NB4 (cell line): Measurements from ENCODE around the gene CREB1.

Experiments used
- DNase-seq: peaks from one replicate; pipeline ENCODE4 v3.0.0; 2010; ENCODE audit warnings: low read depth
- H3K4me3 ChIP-seq: one replicate; pipeline ENCODE4 v1.5.1; 2011; ENCODE audit warnings: mild to moderate bottlenecking, low read depth, low read length, moderate library complexity
- MAX ChIP-seq: IDR thresholded peaks from 2 replicates; pipeline ENCODE4 v1.6.1; 2011; ENCODE audit warnings: low read depth, low read length
- MYC ChIP-seq: IDR thresholded peaks from 2 replicates; pipeline ENCODE4 v1.6.1; 2011; ENCODE audit warnings: low read depth, low read length
- POLR2A ChIP-seq: IDR thresholded peaks from 2 replicates; pipeline ENCODE4 v1.6.1; 2011; ENCODE audit warnings: mild to moderate bottlenecking; ENCODE audit not compliant: insufficient read length; ENCODE audit errors: extremely low read depth
- TF ChIP-seq, protein P1 (sequence below): IDR thresholded peaks from one replicate; pipeline ENCODE4 v1.5.1; 2012; ENCODE audit warnings: low read depth, low read length

The CREB1 gene

DNA sequence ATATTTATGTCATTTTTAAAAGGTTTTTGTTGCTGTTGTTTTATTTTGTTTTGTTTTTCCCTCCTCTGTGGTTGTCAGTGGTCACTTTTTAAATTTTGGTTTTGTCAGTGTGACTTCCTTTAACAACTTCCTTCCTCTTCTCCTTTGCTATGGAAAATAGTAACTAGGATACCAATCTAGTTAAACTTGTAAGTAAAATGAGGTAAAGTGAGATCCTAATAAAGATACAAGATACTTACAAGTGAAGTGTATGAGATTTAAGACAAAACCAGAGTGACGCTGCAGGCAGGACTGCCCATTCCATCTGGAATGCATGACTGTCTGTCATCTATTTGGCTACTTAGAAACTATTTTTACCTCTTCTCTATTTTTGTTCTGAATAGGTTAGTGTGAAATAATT lies 30.6 kb upstream of the CREB1 start:
- no peak overlapping the region for H3K4me3 ChIP-seq
- TF ChIP-seq MAX = no peak
- TF ChIP-seq POLR2A = no peak
- TF ChIP-seq, protein P1, sequence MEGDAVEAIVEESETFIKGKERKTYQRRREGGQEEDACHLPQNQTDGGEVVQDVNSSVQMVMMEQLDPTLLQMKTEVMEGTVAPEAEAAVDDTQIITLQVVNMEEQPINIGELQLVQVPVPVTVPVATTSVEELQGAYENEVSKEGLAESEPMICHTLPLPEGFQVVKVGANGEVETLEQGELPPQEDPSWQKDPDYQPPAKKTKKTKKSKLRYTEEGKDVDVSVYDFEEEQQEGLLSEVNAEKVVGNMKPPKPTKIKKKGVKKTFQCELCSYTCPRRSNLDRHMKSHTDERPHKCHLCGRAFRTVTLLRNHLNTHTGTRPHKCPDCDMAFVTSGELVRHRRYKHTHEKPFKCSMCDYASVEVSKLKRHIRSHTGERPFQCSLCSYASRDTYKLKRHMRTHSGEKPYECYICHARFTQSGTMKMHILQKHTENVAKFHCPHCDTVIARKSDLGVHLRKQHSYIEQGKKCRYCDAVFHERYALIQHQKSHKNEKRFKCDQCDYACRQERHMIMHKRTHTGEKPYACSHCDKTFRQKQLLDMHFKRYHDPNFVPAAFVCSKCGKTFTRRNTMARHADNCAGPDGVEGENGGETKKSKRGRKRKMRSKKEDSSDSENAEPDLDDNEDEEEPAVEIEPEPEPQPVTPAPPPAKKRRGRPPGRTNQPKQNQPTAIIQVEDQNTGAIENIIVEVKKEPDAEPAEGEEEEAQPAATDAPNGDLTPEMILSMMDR = no peak
- no peak for TF ChIP-seq MYC
- DNase-seq = peak; percentile 36

GRCh38 chr2:207501802-207502576 lies 27.8 kb upstream of the CREB1 start:
- TF ChIP-seq, protein P1 = no peak
- no peak for TF ChIP-seq POLR2A
- no peak for TF ChIP-seq MYC
- TF ChIP-seq MAX = no peak
- no peak overlapping the region for H3K4me3 ChIP-seq
- peak; percentile 30 for DNase-seq

DNA sequence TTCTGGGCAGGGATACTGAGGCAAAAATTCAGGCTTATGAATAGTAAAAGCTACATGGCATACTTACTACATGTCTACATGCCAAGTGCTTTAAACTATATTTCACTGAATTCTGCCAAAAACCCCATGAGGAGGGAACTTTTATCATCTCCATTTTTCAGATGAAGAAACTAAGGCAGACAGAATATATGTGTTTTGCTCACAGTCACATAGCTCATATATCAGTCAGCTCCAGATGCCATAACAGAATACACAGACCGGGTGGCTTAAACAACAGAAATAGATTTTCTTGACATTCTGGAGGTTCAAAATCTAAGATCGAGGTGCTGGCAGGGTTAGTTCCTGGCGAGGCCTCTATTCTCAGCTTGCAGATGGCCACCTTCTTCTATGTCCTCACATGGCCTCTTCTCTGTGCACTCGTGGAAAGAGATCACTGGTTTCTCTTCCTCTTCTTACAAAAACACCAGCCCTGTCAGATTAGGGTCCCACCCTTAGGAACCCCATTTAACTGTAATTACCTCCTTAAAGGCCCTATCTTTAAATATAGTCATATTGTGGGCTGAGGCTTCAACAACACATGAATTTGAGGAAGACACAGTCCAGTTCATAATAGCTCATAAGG lies 27.1 kb upstream of the CREB1 start:
- peak; percentile 43 for DNase-seq
- TF ChIP-seq MYC = no peak
- TF ChIP-seq, protein P1 = no peak
- TF ChIP-seq POLR2A = no peak
- no peak for TF ChIP-seq MAX
- no peak overlapping the region for H3K4me3 ChIP-seq

- no peak overlapping the region for H3K4me3 ChIP-seq
- TF ChIP-seq POLR2A = no peak
- DNase-seq = peak; percentile 18
Measured at GRCh38 chr2:207503234-207503633, 26.5 kb upstream of the CREB1 start.

DNA sequence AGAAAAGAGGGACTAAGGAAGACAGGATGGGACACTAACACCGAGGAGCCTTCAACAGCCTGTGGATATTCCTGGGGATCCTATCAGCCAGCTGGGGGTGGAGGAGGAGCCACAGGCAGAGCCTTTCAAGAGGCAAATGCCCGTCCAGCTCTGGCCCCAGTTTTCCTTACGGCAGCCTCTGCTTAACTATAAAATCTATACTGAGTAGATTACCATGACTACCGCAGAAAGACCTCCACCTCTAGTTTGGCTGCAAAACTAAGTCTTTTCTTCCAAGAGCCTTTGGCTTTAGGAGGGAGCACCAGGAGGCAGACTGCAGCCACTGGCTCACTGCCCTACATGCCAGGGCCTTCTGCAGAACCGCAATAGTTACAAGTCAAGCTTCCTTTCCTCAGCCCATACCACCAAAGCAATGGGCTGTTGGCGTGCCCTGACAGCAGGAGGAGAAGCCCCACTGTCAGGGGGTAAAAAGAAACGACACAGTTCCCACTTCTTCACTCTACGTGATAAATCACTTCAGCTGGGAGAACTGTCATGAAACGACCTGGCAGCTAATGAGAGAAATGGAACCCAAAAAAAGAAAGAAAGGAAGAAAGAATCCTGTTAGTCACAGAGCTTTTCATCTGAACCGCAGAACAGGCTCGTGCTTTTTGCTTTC lies 25.1 kb upstream of the CREB1 start:
- TF ChIP-seq MAX = no peak
- no peak for DNase-seq
- no peak overlapping the region for H3K4me3 ChIP-seq

DNA sequence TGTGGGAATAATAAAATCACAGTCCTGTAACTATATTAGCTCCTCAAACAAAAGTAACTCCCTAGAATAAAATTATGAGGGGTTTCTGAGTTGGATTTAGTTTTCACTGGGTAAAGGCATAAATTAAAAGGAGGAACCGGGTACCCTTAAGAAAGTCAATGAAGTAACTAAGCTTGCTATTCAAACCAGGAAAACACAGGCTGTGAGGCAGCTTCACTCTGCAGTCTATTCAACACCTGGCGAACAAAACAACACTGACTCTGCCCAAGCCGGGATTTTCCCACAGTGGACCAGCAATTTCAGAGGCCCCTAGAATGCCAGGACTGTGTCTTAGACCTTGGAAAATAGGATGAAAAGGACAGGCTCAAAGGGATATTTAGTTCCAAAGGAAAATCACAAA lies 24.6 kb upstream of the CREB1 start:
- no peak for DNase-seq
- TF ChIP-seq, protein P1 = no peak
- TF ChIP-seq MAX = no peak
- H3K4me3 ChIP-seq = no peak overlapping the region
